ENCODE results near the gene USP46.

GRCh38 chr4:52612341-52612740 lies 46.8 kb downstream of the USP46 start:
- TF ChIP-seq CTCF (conservative IDR thresholded peaks at IDR 0.05; ENCODE audit: low read depth, low read length) = no peak
- no peak for TF ChIP-seq MAZ (IDR thresholded peaks at IDR 0.05; ENCODE audit: borderline replicate concordance, low read depth, low read length)
- TF ChIP-seq CHD1 (IDR thresholded peaks at IDR 0.05; ENCODE audit: low read depth, low read length) = no peak
- TF ChIP-seq MAFK (IDR thresholded peaks at IDR 0.05; ENCODE audit: low read depth, low read length) = no peak
